Measurements from ENCODE around the gene LTBP3. TPM values are rescaled to one million over a fixed set of nuclear protein-coding genes. Genes with fewer than 3 reads are reported as not detected.

The LTBP3 gene
- total and polyA plus RNA-seq, 9 of the 15 experiments (the other 6 are each of a cell fraction or from before 2014, with no cell fraction given): 0.06 to 20.5 (median 4.8) TPM

DNA sequence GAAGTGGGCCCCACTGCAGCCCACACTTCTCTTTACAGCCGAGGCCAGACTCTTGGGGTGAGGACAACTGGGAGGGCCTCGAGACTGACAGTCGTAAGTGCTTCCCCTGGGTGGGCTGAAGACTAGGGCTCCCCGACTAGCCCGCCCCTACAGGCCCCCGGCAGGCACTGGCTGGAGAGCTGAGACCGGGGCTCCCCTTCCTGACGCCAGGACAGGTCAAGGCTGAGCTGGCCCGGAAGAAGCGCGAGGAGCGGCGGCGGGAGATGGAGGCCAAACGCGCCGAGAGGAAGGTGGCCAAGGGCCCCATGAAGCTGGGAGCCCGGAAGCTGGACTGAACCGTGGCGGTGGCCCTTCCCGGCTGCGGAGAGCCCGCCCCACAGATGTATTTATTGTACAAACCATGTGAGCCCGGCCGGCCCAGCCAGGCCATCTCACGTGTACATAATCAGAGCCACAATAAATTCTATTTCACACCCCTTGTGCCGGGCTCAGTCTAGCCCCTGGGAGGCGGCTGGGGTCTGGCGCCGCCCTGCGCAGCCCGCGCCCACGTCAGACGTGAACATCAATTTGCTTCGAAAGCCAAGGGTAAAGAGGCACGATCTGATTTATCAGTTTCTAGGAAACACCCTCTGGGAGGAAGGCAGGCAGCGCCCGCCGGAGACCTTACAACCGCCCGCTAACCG is 19.8 kb downstream of the LTBP3 start (continued):
- TF ChIP-seq, protein P1, sequence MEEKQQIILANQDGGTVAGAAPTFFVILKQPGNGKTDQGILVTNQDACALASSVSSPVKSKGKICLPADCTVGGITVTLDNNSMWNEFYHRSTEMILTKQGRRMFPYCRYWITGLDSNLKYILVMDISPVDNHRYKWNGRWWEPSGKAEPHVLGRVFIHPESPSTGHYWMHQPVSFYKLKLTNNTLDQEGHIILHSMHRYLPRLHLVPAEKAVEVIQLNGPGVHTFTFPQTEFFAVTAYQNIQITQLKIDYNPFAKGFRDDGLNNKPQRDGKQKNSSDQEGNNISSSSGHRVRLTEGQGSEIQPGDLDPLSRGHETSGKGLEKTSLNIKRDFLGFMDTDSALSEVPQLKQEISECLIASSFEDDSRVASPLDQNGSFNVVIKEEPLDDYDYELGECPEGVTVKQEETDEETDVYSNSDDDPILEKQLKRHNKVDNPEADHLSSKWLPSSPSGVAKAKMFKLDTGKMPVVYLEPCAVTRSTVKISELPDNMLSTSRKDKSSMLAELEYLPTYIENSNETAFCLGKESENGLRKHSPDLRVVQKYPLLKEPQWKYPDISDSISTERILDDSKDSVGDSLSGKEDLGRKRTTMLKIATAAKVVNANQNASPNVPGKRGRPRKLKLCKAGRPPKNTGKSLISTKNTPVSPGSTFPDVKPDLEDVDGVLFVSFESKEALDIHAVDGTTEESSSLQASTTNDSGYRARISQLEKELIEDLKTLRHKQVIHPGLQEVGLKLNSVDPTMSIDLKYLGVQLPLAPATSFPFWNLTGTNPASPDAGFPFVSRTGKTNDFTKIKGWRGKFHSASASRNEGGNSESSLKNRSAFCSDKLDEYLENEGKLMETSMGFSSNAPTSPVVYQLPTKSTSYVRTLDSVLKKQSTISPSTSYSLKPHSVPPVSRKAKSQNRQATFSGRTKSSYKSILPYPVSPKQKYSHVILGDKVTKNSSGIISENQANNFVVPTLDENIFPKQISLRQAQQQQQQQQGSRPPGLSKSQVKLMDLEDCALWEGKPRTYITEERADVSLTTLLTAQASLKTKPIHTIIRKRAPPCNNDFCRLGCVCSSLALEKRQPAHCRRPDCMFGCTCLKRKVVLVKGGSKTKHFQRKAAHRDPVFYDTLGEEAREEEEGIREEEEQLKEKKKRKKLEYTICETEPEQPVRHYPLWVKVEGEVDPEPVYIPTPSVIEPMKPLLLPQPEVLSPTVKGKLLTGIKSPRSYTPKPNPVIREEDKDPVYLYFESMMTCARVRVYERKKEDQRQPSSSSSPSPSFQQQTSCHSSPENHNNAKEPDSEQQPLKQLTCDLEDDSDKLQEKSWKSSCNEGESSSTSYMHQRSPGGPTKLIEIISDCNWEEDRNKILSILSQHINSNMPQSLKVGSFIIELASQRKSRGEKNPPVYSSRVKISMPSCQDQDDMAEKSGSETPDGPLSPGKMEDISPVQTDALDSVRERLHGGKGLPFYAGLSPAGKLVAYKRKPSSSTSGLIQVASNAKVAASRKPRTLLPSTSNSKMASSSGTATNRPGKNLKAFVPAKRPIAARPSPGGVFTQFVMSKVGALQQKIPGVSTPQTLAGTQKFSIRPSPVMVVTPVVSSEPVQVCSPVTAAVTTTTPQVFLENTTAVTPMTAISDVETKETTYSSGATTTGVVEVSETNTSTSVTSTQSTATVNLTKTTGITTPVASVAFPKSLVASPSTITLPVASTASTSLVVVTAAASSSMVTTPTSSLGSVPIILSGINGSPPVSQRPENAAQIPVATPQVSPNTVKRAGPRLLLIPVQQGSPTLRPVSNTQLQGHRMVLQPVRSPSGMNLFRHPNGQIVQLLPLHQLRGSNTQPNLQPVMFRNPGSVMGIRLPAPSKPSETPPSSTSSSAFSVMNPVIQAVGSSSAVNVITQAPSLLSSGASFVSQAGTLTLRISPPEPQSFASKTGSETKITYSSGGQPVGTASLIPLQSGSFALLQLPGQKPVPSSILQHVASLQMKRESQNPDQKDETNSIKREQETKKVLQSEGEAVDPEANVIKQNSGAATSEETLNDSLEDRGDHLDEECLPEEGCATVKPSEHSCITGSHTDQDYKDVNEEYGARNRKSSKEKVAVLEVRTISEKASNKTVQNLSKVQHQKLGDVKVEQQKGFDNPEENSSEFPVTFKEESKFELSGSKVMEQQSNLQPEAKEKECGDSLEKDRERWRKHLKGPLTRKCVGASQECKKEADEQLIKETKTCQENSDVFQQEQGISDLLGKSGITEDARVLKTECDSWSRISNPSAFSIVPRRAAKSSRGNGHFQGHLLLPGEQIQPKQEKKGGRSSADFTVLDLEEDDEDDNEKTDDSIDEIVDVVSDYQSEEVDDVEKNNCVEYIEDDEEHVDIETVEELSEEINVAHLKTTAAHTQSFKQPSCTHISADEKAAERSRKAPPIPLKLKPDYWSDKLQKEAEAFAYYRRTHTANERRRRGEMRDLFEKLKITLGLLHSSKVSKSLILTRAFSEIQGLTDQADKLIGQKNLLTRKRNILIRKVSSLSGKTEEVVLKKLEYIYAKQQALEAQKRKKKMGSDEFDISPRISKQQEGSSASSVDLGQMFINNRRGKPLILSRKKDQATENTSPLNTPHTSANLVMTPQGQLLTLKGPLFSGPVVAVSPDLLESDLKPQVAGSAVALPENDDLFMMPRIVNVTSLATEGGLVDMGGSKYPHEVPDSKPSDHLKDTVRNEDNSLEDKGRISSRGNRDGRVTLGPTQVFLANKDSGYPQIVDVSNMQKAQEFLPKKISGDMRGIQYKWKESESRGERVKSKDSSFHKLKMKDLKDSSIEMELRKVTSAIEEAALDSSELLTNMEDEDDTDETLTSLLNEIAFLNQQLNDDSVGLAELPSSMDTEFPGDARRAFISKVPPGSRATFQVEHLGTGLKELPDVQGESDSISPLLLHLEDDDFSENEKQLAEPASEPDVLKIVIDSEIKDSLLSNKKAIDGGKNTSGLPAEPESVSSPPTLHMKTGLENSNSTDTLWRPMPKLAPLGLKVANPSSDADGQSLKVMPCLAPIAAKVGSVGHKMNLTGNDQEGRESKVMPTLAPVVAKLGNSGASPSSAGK (IDR thresholded peaks at IDR 0.05): no peak
- TF ChIP-seq ZNF354B (CRISPR knock-in tag; IDR thresholded peaks at IDR 0.05) (no peak), POLR2G (IDR thresholded peaks at IDR 0.05; ENCODE audit: low read depth, low read length) (peak; percentile 12; the same call in 1 of the 2 replicates), ZNF23 (CRISPR knock-in tag; IDR thresholded peaks at IDR 0.05) (no peak)
